Loucy (cell line): ENCODE data around the gene ZNF808.

Experiments used
- EZH2phosphoT487 ChIP-seq: fragments of 200-600 bp; IDR thresholded peaks from 2 replicates; pipeline ENCODE4 v1.6.1; 2018; ENCODE audit warnings: antibody characterized with exemption, mild to moderate bottlenecking, moderate library complexity, borderline replicate concordance
- TF ChIP-seq, protein P1 (sequence below): fragments of 200-600 bp; sonication (generic); conservative IDR thresholded peaks from 2 replicates; pipeline ENCODE4 v1.5.1; 2014; ENCODE audit warnings: mild to moderate bottlenecking, antibody characterized with exemption, low read length

DNA sequence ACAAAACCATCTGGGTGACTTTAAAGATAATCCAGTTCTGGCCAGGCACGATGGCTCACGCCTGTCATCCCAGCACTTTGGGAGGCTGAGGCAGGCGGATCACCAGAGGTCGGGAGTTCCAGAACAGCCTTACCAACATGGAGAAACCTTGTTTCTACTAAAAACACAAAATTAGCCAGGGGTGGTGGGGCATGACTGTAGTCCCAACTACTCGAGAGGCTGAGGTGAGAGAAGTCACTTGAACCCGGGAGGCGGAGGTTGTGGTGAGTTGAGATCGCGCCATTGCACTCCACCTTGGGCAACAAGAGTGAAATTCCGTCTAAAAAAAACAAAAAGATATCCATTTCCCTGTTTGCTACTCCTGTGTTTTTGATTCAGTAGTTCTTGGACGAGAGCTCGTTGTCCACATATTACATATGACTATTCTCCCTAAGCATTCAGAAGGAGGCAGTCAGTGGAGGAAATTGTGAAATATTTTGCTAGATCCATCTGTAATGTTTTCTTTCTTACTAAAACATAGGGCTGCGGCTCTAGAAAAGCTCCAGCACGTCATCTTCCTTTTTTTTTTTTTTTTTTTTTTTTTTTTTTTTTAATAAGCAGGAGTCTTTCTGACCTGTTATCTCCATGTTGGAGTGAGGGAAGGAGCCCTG, 76.2 kb downstream of the ZNF808 start:
- TF ChIP-seq, protein P1, sequence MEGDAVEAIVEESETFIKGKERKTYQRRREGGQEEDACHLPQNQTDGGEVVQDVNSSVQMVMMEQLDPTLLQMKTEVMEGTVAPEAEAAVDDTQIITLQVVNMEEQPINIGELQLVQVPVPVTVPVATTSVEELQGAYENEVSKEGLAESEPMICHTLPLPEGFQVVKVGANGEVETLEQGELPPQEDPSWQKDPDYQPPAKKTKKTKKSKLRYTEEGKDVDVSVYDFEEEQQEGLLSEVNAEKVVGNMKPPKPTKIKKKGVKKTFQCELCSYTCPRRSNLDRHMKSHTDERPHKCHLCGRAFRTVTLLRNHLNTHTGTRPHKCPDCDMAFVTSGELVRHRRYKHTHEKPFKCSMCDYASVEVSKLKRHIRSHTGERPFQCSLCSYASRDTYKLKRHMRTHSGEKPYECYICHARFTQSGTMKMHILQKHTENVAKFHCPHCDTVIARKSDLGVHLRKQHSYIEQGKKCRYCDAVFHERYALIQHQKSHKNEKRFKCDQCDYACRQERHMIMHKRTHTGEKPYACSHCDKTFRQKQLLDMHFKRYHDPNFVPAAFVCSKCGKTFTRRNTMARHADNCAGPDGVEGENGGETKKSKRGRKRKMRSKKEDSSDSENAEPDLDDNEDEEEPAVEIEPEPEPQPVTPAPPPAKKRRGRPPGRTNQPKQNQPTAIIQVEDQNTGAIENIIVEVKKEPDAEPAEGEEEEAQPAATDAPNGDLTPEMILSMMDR: no peak
- no peak for TF ChIP-seq EZH2phosphoT487
